Duodenal mucosa (tissue), 2 donors: ENCODE measurements around the gene ABL1.

Source experiments
- H3K27ac ChIP-seq: one replicate; pipeline ENCODE4 v1.7.0; 2013; ENCODE audit warnings: low read depth, low read length
- H3K27me3 ChIP-seq, 2 donors: one replicate each; pipeline ENCODE4 v1.7.0; 2013; ENCODE audit warnings: low read length in 2 of 2, control low read depth in 1 of 2; ENCODE audit not compliant: insufficient read depth in 2 of 2, control insufficient read depth in 1 of 2
- H3K36me3 ChIP-seq, 2 donors: one replicate each; pipeline ENCODE4 v1.7.0; 2013; ENCODE audit warnings: low read length in 2 of 2, control low read depth in 1 of 2; ENCODE audit not compliant: insufficient read depth in 2 of 2, control insufficient read depth in 1 of 2
- H3K4me1 ChIP-seq, 2 donors: one replicate each; pipeline ENCODE4 v1.7.0; 2013; ENCODE audit warnings: low read length in 2 of 2, control low read depth in 1 of 2; ENCODE audit not compliant: insufficient read depth in 2 of 2, control insufficient read depth in 1 of 2
- H3K4me3 ChIP-seq, 2 donors: one replicate each; pipeline ENCODE4 v1.7.0; 2013; ENCODE audit warnings: low read length in 2 of 2, low read depth in 1 of 2
- H3K9ac ChIP-seq, 2 donors: one replicate each; pipeline ENCODE4 v1.7.0; 2013; ENCODE audit warnings: low read length in 2 of 2, low read depth in 1 of 2
- H3K9me3 ChIP-seq, 2 donors: one replicate each; pipeline ENCODE4 v1.7.0; 2013; ENCODE audit warnings: low read length in 2 of 2, control low read depth in 1 of 2; ENCODE audit not compliant: control insufficient read depth in 1 of 2

Gene ABL1

DNA sequence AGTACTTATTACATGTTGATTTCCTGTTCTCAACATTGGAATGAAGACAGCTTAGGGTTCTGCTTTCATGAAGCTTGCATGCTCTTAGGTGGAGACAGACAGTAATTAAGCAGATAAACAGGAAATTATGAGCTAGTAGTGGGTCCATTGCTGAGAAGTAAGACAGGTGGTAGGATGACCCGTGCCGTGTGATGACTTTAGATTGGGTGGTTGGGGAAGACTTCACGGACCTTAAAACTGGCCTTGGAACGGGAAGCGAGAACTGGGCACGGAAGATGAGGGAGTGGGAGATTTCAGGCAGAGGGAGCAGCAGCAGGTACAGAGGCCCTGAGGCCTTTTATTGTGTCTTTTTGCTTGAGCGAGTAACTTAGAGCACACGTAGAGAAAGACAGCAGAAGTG is 27.2 kb downstream of the ABL1 start:
- Histone ChIP-seq H3K27ac (no peak overlapping the region), H3K36me3 (peaks cover 12 to 41% of the 10 kb centered on the region in 2 donors), H3K9me3 (no peaks in the 10 kb centered on the region), H3K4me1 (peaks cover 15% of the 10 kb centered on the region in 2 donors), H3K27me3 (no peaks in the 10 kb centered on the region), H3K4me3 (no peak overlapping the region), H3K9ac (no peak overlapping the region)

DNA sequence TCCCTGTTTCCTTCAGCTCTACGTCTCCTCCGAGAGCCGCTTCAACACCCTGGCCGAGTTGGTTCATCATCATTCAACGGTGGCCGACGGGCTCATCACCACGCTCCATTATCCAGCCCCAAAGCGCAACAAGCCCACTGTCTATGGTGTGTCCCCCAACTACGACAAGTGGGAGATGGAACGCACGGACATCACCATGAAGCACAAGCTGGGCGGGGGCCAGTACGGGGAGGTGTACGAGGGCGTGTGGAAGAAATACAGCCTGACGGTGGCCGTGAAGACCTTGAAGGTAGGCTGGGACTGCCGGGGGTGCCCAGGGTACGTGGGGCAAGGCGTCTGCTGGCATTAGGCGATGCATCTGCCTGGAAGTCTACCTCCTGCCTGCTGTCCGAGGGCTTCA is 27.7 kb downstream of the ABL1 start:
- H3K27me3 ChIP-seq = no peaks in the 10 kb centered on the region
- H3K9me3 ChIP-seq = no peaks in the 10 kb centered on the region
- no peak overlapping the region for H3K4me3 ChIP-seq
- H3K36me3 ChIP-seq = peaks cover 12 to 40% of the 10 kb centered on the region in 2 donors
- no peak overlapping the region for H3K9ac ChIP-seq
- peaks cover 15 to 18% of the 10 kb centered on the region in 2 donors for H3K4me1 ChIP-seq
- H3K27ac ChIP-seq = no peak overlapping the region

DNA sequence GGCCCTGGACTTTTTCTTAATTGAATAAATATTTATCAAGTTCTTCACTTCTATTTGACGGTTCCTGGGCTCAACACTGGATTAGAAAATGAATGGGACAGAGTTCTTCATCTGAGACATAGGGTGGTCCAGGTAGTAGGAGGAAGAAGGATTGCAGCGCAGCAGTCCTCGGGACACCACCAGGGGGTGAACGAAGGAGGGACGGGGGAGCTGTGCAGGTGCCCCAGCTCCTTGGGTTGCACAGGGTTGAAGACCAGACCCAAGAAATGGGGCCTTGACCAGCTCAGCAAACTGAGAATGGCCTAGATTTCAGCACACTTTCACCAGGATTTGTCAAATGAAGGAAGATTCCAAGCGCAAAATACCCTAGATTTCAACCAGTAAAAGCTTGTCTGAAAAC is 29.5 kb downstream of the ABL1 start:
- H3K27me3 ChIP-seq = no peaks in the 10 kb centered on the region
- peaks cover 12 to 34% of the 10 kb centered on the region in 2 donors for H3K36me3 ChIP-seq
- H3K9ac ChIP-seq = no peak overlapping the region
- no peak overlapping the region for H3K27ac ChIP-seq
- no peak overlapping the region for H3K4me3 ChIP-seq
- peaks cover 18 to 20% of the 10 kb centered on the region in 2 donors for H3K4me1 ChIP-seq
- H3K9me3 ChIP-seq = no peaks in the 10 kb centered on the region

DNA sequence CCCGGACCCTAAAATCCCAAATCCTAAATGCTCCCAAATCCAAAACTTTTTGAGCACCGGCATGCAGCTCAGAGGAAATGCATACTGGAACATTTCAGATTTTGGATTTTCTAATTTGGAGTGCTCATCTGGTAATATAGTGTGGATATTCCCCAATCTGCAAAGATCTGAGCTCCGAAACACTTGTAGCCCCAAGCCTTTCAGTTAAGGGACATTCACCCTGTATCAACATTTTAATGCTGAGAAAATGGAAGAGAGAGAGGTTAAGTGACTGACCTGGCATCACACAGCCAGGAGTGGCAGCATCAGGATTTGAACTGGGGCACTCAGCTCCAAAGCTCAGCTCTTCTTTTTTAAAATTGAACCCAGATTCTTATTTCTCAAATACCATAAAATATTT is 30.9 kb downstream of the ABL1 start:
- no peak overlapping the region for H3K9ac ChIP-seq
- H3K27me3 ChIP-seq = no peaks in the 10 kb centered on the region
- H3K4me3 ChIP-seq = no peak overlapping the region
- H3K27ac ChIP-seq = no peak overlapping the region
- no peaks in the 10 kb centered on the region for H3K9me3 ChIP-seq
- H3K36me3 ChIP-seq = peaks cover 15 to 38% of the 10 kb centered on the region in 2 donors
- H3K4me1 ChIP-seq = peaks cover 10 to 14% of the 10 kb centered on the region in 2 donors

DNA sequence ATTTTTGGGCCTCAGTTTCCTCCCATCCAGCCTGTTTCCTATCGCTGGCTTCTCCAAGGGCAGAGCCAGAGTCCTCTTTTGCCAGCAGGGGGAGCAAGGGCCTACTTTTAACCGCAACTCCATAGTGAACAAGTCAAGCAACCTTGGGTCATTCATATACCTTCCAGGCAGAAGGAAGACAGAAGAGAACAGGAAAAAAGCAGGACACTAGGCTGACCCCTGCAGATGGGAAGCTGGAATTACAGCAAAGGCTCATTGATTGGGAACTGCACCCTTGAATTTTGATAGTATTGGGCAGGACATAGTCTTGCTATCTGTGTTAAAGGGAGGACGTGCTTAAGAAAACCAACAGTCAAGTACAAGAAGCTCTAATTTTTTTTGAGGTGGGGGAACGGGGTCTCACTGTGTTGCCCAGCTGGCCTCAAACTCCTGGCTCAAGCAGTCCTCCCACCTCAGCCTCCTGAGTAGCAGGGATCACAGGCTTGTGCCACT is 31.5 kb downstream of the ABL1 start:
- no peak overlapping the region for H3K9ac ChIP-seq

DNA sequence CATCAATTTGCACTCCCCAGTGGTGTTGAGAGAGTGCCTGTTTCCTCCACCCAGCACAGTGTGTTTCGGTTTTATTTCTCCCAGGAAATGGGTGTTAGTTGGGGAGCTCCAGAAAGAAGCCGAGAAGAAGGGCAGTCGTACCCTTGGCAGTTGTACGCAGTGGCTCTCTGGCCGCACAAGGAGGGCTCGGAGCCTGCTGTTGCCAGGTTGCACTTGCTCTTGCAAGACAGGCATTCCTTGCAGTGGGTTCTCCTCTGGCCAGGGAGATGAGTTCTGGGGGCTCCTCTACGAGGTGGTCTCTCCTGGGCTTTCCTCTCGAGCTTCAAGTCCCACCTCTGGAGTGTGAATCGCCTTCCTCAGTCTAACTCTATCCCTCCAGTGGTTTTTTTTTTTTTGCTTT is 32.5 kb downstream of the ABL1 start:
- Histone ChIP-seq H3K36me3 (peaks cover 28 to 51% of the 10 kb centered on the region in 2 donors), H3K9me3 (no peaks in the 10 kb centered on the region), H3K4me1 (peaks cover 11 to 16% of the 10 kb centered on the region in 2 donors), H3K27me3 (no peaks in the 10 kb centered on the region), H3K27ac (no peak overlapping the region), H3K4me3 (no peak overlapping the region), H3K9ac (no peak overlapping the region)

More for the DNA sequence above, 31.5 kb downstream of the ABL1 start:
- Histone ChIP-seq H3K4me1 (peaks cover 7 to 8% of the 10 kb centered on the region in 2 donors), H3K4me3 (no peak overlapping the region), H3K36me3 (peaks cover 21 to 44% of the 10 kb centered on the region in 2 donors), H3K27ac (no peak overlapping the region), H3K27me3 (no peaks in the 10 kb centered on the region), H3K9me3 (no peaks in the 10 kb centered on the region)

DNA sequence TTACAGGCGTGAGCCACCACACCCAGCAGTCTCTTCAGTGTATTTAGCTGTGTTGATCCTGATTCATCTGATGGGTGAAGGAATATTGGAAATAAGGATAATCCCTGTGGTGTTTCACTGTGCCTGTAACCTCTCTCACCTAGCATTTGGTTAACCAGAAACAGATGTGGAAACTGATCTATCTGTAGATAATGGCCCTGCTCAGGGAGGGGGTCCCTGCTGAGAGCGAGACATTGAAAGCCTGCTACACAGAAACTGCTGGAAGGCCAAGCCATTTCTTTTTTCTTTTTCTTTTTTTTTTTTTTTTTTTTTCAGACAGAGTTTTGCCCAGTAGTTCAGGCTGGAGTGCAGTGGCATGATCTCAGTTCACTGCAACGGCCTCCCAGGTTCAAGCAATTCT is 33.2 kb downstream of the ABL1 start:
- Histone ChIP-seq H3K27ac (no peak overlapping the region), H3K9me3 (no peaks in the 10 kb centered on the region), H3K9ac (no peak overlapping the region), H3K4me3 (no peak overlapping the region), H3K36me3 (peaks cover 22 to 51% of the 10 kb centered on the region in 2 donors), H3K27me3 (no peaks in the 10 kb centered on the region), H3K4me1 (peaks cover 18 to 21% of the 10 kb centered on the region in 2 donors)

DNA sequence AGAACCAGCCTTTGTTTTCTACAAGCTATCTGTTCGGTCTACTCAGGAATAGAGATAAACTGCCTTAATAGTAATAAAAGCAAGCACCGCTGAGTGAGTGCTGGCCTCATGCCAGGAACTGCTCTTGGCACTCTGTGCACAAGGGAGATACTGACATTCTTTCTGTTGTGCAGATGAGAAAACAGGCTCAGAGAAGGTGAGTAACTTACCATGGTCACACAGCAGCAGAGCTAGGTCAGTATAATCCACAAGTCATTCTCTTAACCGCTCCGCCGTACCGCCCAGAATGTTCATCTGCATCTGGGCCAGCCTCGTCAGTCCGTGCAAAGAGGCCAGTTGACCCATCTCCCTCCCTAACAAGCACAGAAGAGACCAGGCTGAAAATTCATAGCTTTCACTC is 34.2 kb downstream of the ABL1 start:
- peaks cover 23 to 28% of the 10 kb centered on the region in 2 donors for H3K4me1 ChIP-seq
- H3K36me3 ChIP-seq = peaks cover 26 to 59% of the 10 kb centered on the region in 2 donors
- no peak overlapping the region for H3K27ac ChIP-seq
- H3K4me3 ChIP-seq = no peak overlapping the region
- no peaks in the 10 kb centered on the region for H3K9me3 ChIP-seq
- no peak overlapping the region for H3K9ac ChIP-seq
- H3K27me3 ChIP-seq = no peaks in the 10 kb centered on the region

DNA sequence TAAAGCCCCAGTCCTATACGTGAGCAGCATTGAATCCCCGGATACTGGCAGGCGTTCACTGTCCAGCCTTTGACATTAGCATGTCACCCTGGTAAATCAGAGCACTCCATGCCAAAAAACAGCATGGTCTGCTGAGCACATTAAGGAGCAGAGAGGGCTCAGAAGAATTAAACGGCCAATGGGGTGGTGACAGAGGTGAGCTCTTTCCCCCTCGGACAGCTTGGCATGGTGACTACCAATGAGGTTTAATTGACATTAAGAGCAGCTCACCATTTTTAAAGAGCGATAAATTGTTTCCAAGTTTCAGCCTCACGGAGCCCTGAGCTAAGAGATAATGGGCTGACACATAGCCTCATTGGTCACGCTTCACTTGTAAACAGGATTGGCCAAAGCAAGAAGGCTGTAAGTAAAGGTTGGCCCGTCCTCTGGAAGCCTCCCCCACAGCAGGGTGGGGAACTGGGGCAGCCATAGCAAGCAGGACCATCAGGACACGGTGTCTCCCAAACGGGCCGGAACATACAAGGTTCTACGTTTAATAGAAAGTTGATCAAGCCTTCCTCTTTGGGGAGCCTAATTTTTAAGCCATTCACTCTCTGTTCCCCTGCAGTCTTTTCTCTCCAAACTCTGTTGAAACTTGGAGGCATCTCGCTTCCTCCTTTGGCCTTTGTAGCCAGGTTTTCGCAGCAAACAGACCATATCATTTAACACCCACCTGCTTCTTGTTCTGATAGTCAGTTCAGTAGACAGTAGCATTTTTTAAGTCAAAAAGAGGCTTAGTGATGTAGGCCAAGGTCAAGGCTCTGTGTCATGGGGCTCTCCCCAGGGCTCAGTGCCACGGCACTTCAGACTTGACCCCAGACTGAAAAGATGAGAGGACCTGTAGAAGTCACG is 35.7 kb downstream of the ABL1 start:
- H3K36me3 ChIP-seq = peaks cover 27 to 62% of the 10 kb centered on the region in 2 donors
- no peak overlapping the region for H3K9ac ChIP-seq
- H3K27ac ChIP-seq = no peak overlapping the region
- peaks cover 23 to 34% of the 10 kb centered on the region in 2 donors for H3K4me1 ChIP-seq
- no peaks in the 10 kb centered on the region for H3K27me3 ChIP-seq
- no peak overlapping the region for H3K4me3 ChIP-seq
- no peaks in the 10 kb centered on the region for H3K9me3 ChIP-seq

DNA sequence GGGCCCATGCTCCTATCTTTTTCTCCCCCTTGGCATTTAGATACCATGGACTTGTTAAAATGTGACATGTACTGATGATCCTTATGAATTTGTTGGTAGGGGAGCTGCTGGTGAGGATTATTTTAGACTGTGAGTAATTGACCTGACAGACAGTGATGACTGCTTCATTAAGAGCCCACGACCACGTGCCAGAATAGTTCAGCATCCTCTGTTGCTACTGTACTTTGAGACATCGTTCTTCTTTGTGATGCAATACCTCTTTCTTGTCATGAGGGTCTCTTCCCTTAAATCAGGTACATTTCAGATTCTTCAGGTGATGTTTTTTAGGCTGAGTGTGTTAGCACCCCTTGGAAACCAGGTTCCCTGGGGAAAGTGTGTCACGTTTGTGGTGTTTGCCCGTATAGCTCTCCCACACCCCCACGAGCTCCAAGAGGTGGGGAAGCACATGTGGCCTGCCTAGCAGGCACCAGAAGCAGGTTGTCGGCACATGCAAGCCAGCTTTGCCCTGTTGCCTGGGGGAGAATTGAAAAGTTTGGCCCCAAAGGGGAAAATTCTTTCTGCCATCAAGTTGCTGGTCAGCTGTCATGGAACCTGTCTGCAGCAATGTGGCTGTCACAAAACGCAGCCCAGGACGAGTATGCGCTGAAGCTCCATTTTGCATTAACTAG is 36.5 kb downstream of the ABL1 start:
- Histone ChIP-seq H3K4me1 (peaks cover 23 to 34% of the 10 kb centered on the region in 2 donors), H3K27ac (no peak overlapping the region), H3K36me3 (peaks cover 27 to 62% of the 10 kb centered on the region in 2 donors)

More for the DNA sequence above, 36.5 kb downstream of the ABL1 start:
- Histone ChIP-seq H3K4me3 (no peak overlapping the region), H3K9me3 (no peaks in the 10 kb centered on the region), H3K9ac (no peak overlapping the region), H3K27me3 (no peaks in the 10 kb centered on the region)
